Measurements from ENCODE around the gene NDUFA8. TPM values are rescaled to one million over a fixed set of nuclear protein-coding genes. Genes with fewer than 3 reads are reported as not detected.
A peak's percentile ranks its signal among the peaks of the same experiment; 100 is the strongest.

Gene NDUFA8
- total RNA-seq, 1 experiment from 2014 or later = 47.2 TPM

GRCh38 chr9:122134822-122135528 lies 24.6 kb downstream of the NDUFA8 start:
- Histone ChIP-seq H3K36me3 (replicated peaks; ENCODE audit: control insufficient read depth, insufficient read depth, low read length) (no peaks in the 10 kb centered on the region), H3K27me3 (ENCODE audit: control insufficient read depth, insufficient read depth, low read length) (peaks cover 4% of the 10 kb centered on the region), H3K4me3 (ENCODE audit: insufficient read depth, low read depth, low read length) (no peak overlapping the region)
- DNase-seq = peak; percentile 72

- Histone ChIP-seq H3K4me3 (ENCODE audit: insufficient read depth, low read depth, low read length) (no peak overlapping the region), H3K27me3 (ENCODE audit: control insufficient read depth, insufficient read depth, low read length) (peaks cover 4% of the 10 kb centered on the region), H3K36me3 (replicated peaks; ENCODE audit: control insufficient read depth, insufficient read depth, low read length) (no peaks in the 10 kb centered on the region)
- DNase-seq = no peak
Observed at GRCh38 chr9:122133984-122134535, 25.5 kb downstream of the NDUFA8 start.

GRCh38 chr9:122133263-122133983 lies 26.2 kb downstream of the NDUFA8 start:
- H3K27me3 ChIP-seq (ENCODE audit: control insufficient read depth, insufficient read depth, low read length) = peaks cover 4% of the 10 kb centered on the region
- H3K4me3 ChIP-seq (ENCODE audit: insufficient read depth, low read depth, low read length) = no peak overlapping the region
- no peak for DNase-seq
- H3K36me3 ChIP-seq (replicated peaks; ENCODE audit: control insufficient read depth, insufficient read depth, low read length) = no peaks in the 10 kb centered on the region

GRCh38 chr9:122132539-122132938 lies 27.0 kb downstream of the NDUFA8 start:
- H3K27me3 ChIP-seq (ENCODE audit: control insufficient read depth, insufficient read depth, low read length) = peaks cover 4% of the 10 kb centered on the region
- H3K4me3 ChIP-seq (ENCODE audit: insufficient read depth, low read depth, low read length) = no peak overlapping the region
- H3K36me3 ChIP-seq (replicated peaks; ENCODE audit: control insufficient read depth, insufficient read depth, low read length) = no peaks in the 10 kb centered on the region
- DNase-seq = no peak

GRCh38 chr9:122131401-122132001 lies 28.1 kb downstream of the NDUFA8 start:
- Histone ChIP-seq H3K4me3 (ENCODE audit: insufficient read depth, low read depth, low read length) (no peak overlapping the region), H3K27me3 (ENCODE audit: control insufficient read depth, insufficient read depth, low read length) (peaks cover 12% of the 10 kb centered on the region), H3K36me3 (replicated peaks; ENCODE audit: control insufficient read depth, insufficient read depth, low read length) (no peaks in the 10 kb centered on the region)
- DNase-seq = peak; percentile 89

- Histone ChIP-seq H3K36me3 (replicated peaks; ENCODE audit: control insufficient read depth, insufficient read depth, low read length) (no peaks in the 10 kb centered on the region), H3K27me3 (ENCODE audit: control insufficient read depth, insufficient read depth, low read length) (peaks cover 19% of the 10 kb centered on the region), H3K4me3 (ENCODE audit: insufficient read depth, low read depth, low read length) (no peak overlapping the region)
- peak; percentile 22 for DNase-seq
Observed at GRCh38 chr9:122130837-122131236, 28.7 kb downstream of the NDUFA8 start.

- peak; percentile 9 for DNase-seq
- H3K36me3 ChIP-seq (replicated peaks; ENCODE audit: control insufficient read depth, insufficient read depth, low read length) = no peaks in the 10 kb centered on the region
- no peak overlapping the region for H3K4me3 ChIP-seq (ENCODE audit: insufficient read depth, low read depth, low read length)
- peaks cover 25% of the 10 kb centered on the region for H3K27me3 ChIP-seq (ENCODE audit: control insufficient read depth, insufficient read depth, low read length)
Observed at GRCh38 chr9:122129969-122130368, 29.6 kb downstream of the NDUFA8 start.

- no peaks in the 10 kb centered on the region for H3K36me3 ChIP-seq (replicated peaks; ENCODE audit: control insufficient read depth, insufficient read depth, low read length)
- H3K27me3 ChIP-seq (ENCODE audit: control insufficient read depth, insufficient read depth, low read length) = peaks cover 25% of the 10 kb centered on the region
- no peak overlapping the region for H3K4me3 ChIP-seq (ENCODE audit: insufficient read depth, low read depth, low read length)
- DNase-seq = no peak
Observed at GRCh38 chr9:122128969-122129343, 30.6 kb downstream of the NDUFA8 start.

- Histone ChIP-seq H3K27me3 (ENCODE audit: control insufficient read depth, insufficient read depth, low read length) (peaks cover 25% of the 10 kb centered on the region), H3K4me3 (ENCODE audit: insufficient read depth, low read depth, low read length) (no peak overlapping the region), H3K36me3 (replicated peaks; ENCODE audit: control insufficient read depth, insufficient read depth, low read length) (no peaks in the 10 kb centered on the region)
- DNase-seq = no peak
Observed at GRCh38 chr9:122128007-122128968, 31.3 kb downstream of the NDUFA8 start.

- Histone ChIP-seq H3K36me3 (replicated peaks; ENCODE audit: control insufficient read depth, insufficient read depth, low read length) (no peaks in the 10 kb centered on the region), H3K27me3 (ENCODE audit: control insufficient read depth, insufficient read depth, low read length) (peaks cover 23% of the 10 kb centered on the region), H3K4me3 (ENCODE audit: insufficient read depth, low read depth, low read length) (no peak overlapping the region)
- DNase-seq = peak; percentile 74
Observed at GRCh38 chr9:122127396-122127798, 32.2 kb downstream of the NDUFA8 start.

- DNase-seq = peak; percentile 84
- H3K36me3 ChIP-seq (replicated peaks; ENCODE audit: control insufficient read depth, insufficient read depth, low read length) = no peaks in the 10 kb centered on the region
- peak overlapping the region; percentile 55 for H3K4me3 ChIP-seq (ENCODE audit: insufficient read depth, low read depth, low read length)
- H3K27me3 ChIP-seq (ENCODE audit: control insufficient read depth, insufficient read depth, low read length) = peaks cover 22% of the 10 kb centered on the region
Observed at GRCh38 chr9:122126331-122127261, 33.0 kb downstream of the NDUFA8 start.

GRCh38 chr9:122125509-122126330 lies 33.9 kb downstream of the NDUFA8 start:
- H3K4me3 ChIP-seq (ENCODE audit: insufficient read depth, low read depth, low read length) = peak overlapping the region; percentile 55
- H3K36me3 ChIP-seq (replicated peaks; ENCODE audit: control insufficient read depth, insufficient read depth, low read length) = no peaks in the 10 kb centered on the region
- peaks cover 22% of the 10 kb centered on the region for H3K27me3 ChIP-seq (ENCODE audit: control insufficient read depth, insufficient read depth, low read length)
- peak; percentile 72 for DNase-seq

All from H7 (cell line).